IMR-90 (cell line): ENCODE measurements around the gene ROBO1. TPM values are rescaled to one million over a fixed set of nuclear protein-coding genes. Genes with fewer than 3 reads are reported as not detected.

Experiments used
- ATAC-seq: fragments of 200-7000 bp; cut with Tn5 transposase; 2 replicates; pipeline ENCODE4 v1.9.1; 2020; ENCODE audit warnings: low read depth, mild to moderate bottlenecking, moderate library complexity
- BruUV-seq: library from RNA; stranded (reverse); fragments of 400-500 nt; replicated peaks from 2 replicates; lab custom pipeline; 2021; lab: Mats Ljungman, UMichigan
- CTCF ChIA-PET: fragments of 300-600 bp; formaldehyde crosslinking; extraction: SDS; loops from one replicate; lab custom pipeline; 2021; ENCODE audit warnings: antibody characterized with exemption; lab: Yijun Ruan, JAX
- POLR2A ChIA-PET: fragments of 300-600 bp; sonication (Branson Sonifier 250); formaldehyde crosslinking; loops from one replicate; lab custom pipeline; 2022; ENCODE audit warnings: antibody characterized with exemption; ENCODE audit not compliant: unreplicated experiment; lab: Charles Lee
- DNase-seq: peaks from one replicate; pipeline ENCODE4 v3.0.0; 2013
- H2AFZ ChIP-seq: replicated peaks from 2 replicates; pipeline ENCODE3; 2013; ENCODE audit warnings: low read length, mild to moderate bottlenecking; ENCODE audit not compliant: poor library complexity
- H2AK5ac ChIP-seq: 2 replicates; pipeline ENCODE4 v1.6.1; 2013; ENCODE audit warnings: low read depth, low read length, inconsistent platforms
- H2AK9ac ChIP-seq: replicated peaks from 2 replicates; pipeline ENCODE3; 2013; ENCODE audit warnings: mild to moderate bottlenecking, low read depth, low read length, moderate library complexity; ENCODE audit not compliant: poor library complexity
- H2BK120ac ChIP-seq: 2 replicates; pipeline ENCODE4 v1.6.1; 2013; ENCODE audit warnings: low read depth, low read length, inconsistent platforms
- H2BK15ac ChIP-seq: 3 replicates; pipeline ENCODE4 v1.6.1; 2013; ENCODE audit warnings: low read depth, low read length, inconsistent platforms
- H2BK20ac ChIP-seq: 2 replicates; pipeline ENCODE4 v1.6.1; 2013; ENCODE audit warnings: low read depth, mild to moderate bottlenecking, inconsistent platforms, low read length, moderate library complexity
- H2BK5ac ChIP-seq: 2 replicates; pipeline ENCODE4 v1.6.1; 2013; ENCODE audit warnings: mild to moderate bottlenecking, low read depth, low read length, inconsistent platforms; ENCODE audit not compliant: poor library complexity, severe bottlenecking
- H3K14ac ChIP-seq: replicated peaks from 2 replicates; pipeline ENCODE4 v1.6.1; 2013; ENCODE audit warnings: low read depth, low read length, inconsistent platforms
- H3K18ac ChIP-seq: 2 replicates; pipeline ENCODE4 v1.6.1; 2013; ENCODE audit warnings: low read depth, low read length, control low read depth
- H3K23ac ChIP-seq: 2 replicates; pipeline ENCODE4 v1.6.1; 2013; ENCODE audit warnings: low read depth, low read length, inconsistent platforms
- H3K27ac ChIP-seq: 2 replicates; pipeline ENCODE4 v1.5.1; 2013; ENCODE audit warnings: mild to moderate bottlenecking, control low read depth, low read length; ENCODE audit not compliant: insufficient read depth
- H3K27me3 ChIP-seq: 2 replicates; pipeline ENCODE4 v1.6.1; 2013; ENCODE audit warnings: low read length; ENCODE audit not compliant: control insufficient read depth, insufficient read depth
- H3K36me3 ChIP-seq: 2 replicates; pipeline ENCODE4 v1.6.1; 2013; ENCODE audit warnings: low read length, mixed read lengths; ENCODE audit not compliant: control insufficient read depth, insufficient read depth
- H3K4ac ChIP-seq: 2 replicates; pipeline ENCODE4 v1.6.1; 2013; ENCODE audit warnings: low read depth, low read length, inconsistent platforms
- H3K4me1 ChIP-seq: 2 replicates; pipeline ENCODE4 v1.6.1; 2013; ENCODE audit warnings: low read length, mixed read lengths; ENCODE audit not compliant: control insufficient read depth, insufficient read depth
- H3K4me2 ChIP-seq: 2 replicates; pipeline ENCODE4 v1.6.1; 2013; ENCODE audit warnings: low read depth, mild to moderate bottlenecking, control low read depth, low read length, moderate library complexity
- H3K4me3 ChIP-seq: 2 replicates; pipeline ENCODE4 v1.5.1; 2013; ENCODE audit warnings: low read depth, mild to moderate bottlenecking, control low read depth, low read length, moderate library complexity; ENCODE audit not compliant: insufficient read depth
- H3K56ac ChIP-seq: 2 replicates; pipeline ENCODE4 v1.6.1; 2013; ENCODE audit warnings: low read length, inconsistent platforms; ENCODE audit not compliant: insufficient read depth; ENCODE audit errors: extremely low read depth
- H3K79me1 ChIP-seq, 2 experiments: 2 replicates each; pipeline ENCODE4 v1.6.1; 2013; ENCODE audit warnings: low read length in 2 of 2, inconsistent platforms in 1 of 2, low read depth in 1 of 2
- H3K9ac ChIP-seq: 2 replicates; pipeline ENCODE4 v1.6.1; 2013; ENCODE audit warnings: low read depth, low read length, control low read depth
- H3K9me1 ChIP-seq: 2 replicates; pipeline ENCODE4 v1.6.1; 2013; ENCODE audit warnings: low read length, inconsistent platforms; ENCODE audit not compliant: insufficient read depth
- H3K9me3 ChIP-seq: 2 replicates; pipeline ENCODE4 v1.6.1; 2013; ENCODE audit warnings: low read length; ENCODE audit not compliant: control insufficient read depth, insufficient read depth
- H4K20me1 ChIP-seq: 2 replicates; pipeline ENCODE4 v1.6.1; 2013; ENCODE audit warnings: low read length, inconsistent platforms; ENCODE audit not compliant: insufficient read depth
- H4K5ac ChIP-seq: 2 replicates; pipeline ENCODE4 v1.6.1; 2013; ENCODE audit warnings: mild to moderate bottlenecking, low read depth, low read length, control low read depth
- H4K8ac ChIP-seq, 2 experiments: 2 replicates each; pipeline ENCODE4 v1.6.1; 2013; ENCODE audit warnings: low read depth in 2 of 2, low read length in 2 of 2, control low read depth in 1 of 2, inconsistent platforms in 1 of 2
- H4K91ac ChIP-seq: 2 replicates; pipeline ENCODE4 v1.6.1; 2013; ENCODE audit warnings: low read depth, low read length, inconsistent platforms; ENCODE audit not compliant: insufficient read depth
- BHLHE40 ChIP-seq: fragments of 150-350 bp; IDR thresholded peaks from 2 replicates; pipeline ENCODE4 v1.6.1; 2016; ENCODE audit warnings: mild to moderate bottlenecking, low read depth, low read length
- CEBPB ChIP-seq: IDR thresholded peaks from 2 replicates; pipeline ENCODE4 v1.6.1; 2012; ENCODE audit warnings: low read depth, low read length, improper control_type of control experiment
- CHD1 ChIP-seq: IDR thresholded peaks from 2 replicates; pipeline ENCODE4 v1.6.1; 2012; ENCODE audit warnings: low read depth, low read length, improper control_type of control experiment
- FOS ChIP-seq: fragments of 150-350 bp; IDR thresholded peaks from 2 replicates; pipeline ENCODE4 v1.6.1; 2016; ENCODE audit warnings: low read depth, low read length
- MXI1 ChIP-seq: IDR thresholded peaks from 2 replicates; pipeline ENCODE4 v1.6.1; 2012; ENCODE audit warnings: low read depth, mild to moderate bottlenecking, low read length, moderate library complexity, borderline replicate concordance
- NFE2L2 ChIP-seq: fragments of 150-350 bp; IDR thresholded peaks from 2 replicates; pipeline ENCODE4 v1.6.1; 2016; ENCODE audit warnings: low read depth, mild to moderate bottlenecking, low read length
- RAD21 ChIP-seq: IDR thresholded peaks from 2 replicates; pipeline ENCODE4 v1.6.1; 2012; ENCODE audit warnings: low read length, improper control_type of control experiment
- RFX5 ChIP-seq: IDR thresholded peaks from 2 replicates; pipeline ENCODE4 v1.8.0; 2012; ENCODE audit warnings: low read depth, mild to moderate bottlenecking, low read length, moderate library complexity
- SMC3 ChIP-seq: fragments of 150-350 bp; IDR thresholded peaks from 2 replicates; pipeline ENCODE4 v1.6.1; 2016; ENCODE audit warnings: low read depth, mild to moderate bottlenecking, antibody characterized with exemption, low read length, moderate library complexity
- dilution Hi-C: fragments of 300-500 bp; cut with HindIII; formaldehyde crosslinking; loops from one replicate; pipeline ENCODE4 v1.14.3; 2018; ENCODE audit warnings: low sequenced_read_pairs; ENCODE audit not compliant: unreplicated experiment
- in situ Hi-C: fragments of 300-500 bp; cut with MboI; formaldehyde crosslinking; loops from 3 replicates; pipeline ENCODE4 v1.14.3; 2019; ENCODE audit warnings: low sequenced_read_pairs, inconsistent platforms, mixed read lengths
- intact Hi-C: fragments of 100-400 bp; cut with micrococcal nuclease; formaldehyde crosslinking; loops from 2 replicates; pipeline ENCODE4 v1.10.0; 2022
- polyA plus RNA-seq, 3 experiments: library from polyadenylated mRNA; depleted of rRNA; stranded (reverse); fragments of >200 nt; gene quantifications; 2 replicates each; pipeline ENCODE4 v1.2.3, GENCODE V29; 2012; ENCODE audit warnings: low replicate concordance in 1 of 3
- total RNA-seq: library from RNA; depleted of rRNA; stranded (reverse); fragments of >200 nt; gene quantifications from 2 replicates; pipeline ENCODE4 v1.2.3, GENCODE V29; 2012
- TF ChIP-seq, protein P1 (sequence below): fragments of 150-350 bp; IDR thresholded peaks from 2 replicates; pipeline ENCODE4 v1.6.1; 2017; ENCODE audit warnings: mild to moderate bottlenecking, antibody characterized with exemption, low read length, low read depth
- TF ChIP-seq, protein P2 (sequence below): conservative IDR thresholded peaks from 2 replicates; pipeline ENCODE4 v1.5.1; 2012; ENCODE audit warnings: mild to moderate bottlenecking, low read depth, low read length, improper control_type of control experiment

The ROBO1 gene
- total and polyA plus RNA-seq, 2 of the 4 experiments (the other 2 are of a cell fraction) = 24.1 to 53.9 TPM

- dilution Hi-C loops (no loop called here), intact Hi-C loops (no loop called here), in situ Hi-C loops (no loop called here)
- Histone ChIP-seq H3K23ac (no peak overlapping the region), H3K4me2 (no peak overlapping the region), H3K4me1 (peaks cover 5% of the 10 kb centered on the region; the same call in 1 of the 2 replicates), H4K5ac (no peak overlapping the region), H3K79me1 (peaks cover 0 to 12% of the 10 kb centered on the region in 2 experiments; a peak in 2 of 4 replicates), H3K56ac (no peak overlapping the region), H2BK15ac (no peak overlapping the region), H3K4me3 (no peak overlapping the region), H3K27me3 (no peaks in the 10 kb centered on the region), H4K91ac (no peak overlapping the region), H3K4ac (no peak overlapping the region), H3K36me3 (peaks cover 5% of the 10 kb centered on the region), H4K8ac (no peak overlapping the region), H3K18ac (no peak overlapping the region), H4K20me1 (peaks cover 5% of the 10 kb centered on the region; the same call in 1 of the 2 replicates), H2AK9ac (no peak overlapping the region), H2AFZ (no peak overlapping the region), H2BK20ac (no peak overlapping the region), H3K27ac (no peak overlapping the region), H3K9me1 (peaks cover 9% of the 10 kb centered on the region), H2AK5ac (no peak overlapping the region), H3K9me3 (no peaks in the 10 kb centered on the region), H3K14ac (no peak overlapping the region), H2BK5ac (no peak overlapping the region), H3K9ac (no peak overlapping the region), H2BK120ac (no peak overlapping the region)
- BruUV-seq = no TSS peak
- TF ChIP-seq FOS = no peak
- TF ChIP-seq BHLHE40 = no peak
- TF ChIP-seq NFE2L2 = no peak
- TF ChIP-seq, protein P1, sequence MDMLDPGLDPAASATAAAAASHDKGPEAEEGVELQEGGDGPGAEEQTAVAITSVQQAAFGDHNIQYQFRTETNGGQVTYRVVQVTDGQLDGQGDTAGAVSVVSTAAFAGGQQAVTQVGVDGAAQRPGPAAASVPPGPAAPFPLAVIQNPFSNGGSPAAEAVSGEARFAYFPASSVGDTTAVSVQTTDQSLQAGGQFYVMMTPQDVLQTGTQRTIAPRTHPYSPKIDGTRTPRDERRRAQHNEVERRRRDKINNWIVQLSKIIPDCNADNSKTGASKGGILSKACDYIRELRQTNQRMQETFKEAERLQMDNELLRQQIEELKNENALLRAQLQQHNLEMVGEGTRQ = no peak
- no peak for TF ChIP-seq CEBPB
- TF ChIP-seq SMC3 = no peak
- TF ChIP-seq, protein P2, sequence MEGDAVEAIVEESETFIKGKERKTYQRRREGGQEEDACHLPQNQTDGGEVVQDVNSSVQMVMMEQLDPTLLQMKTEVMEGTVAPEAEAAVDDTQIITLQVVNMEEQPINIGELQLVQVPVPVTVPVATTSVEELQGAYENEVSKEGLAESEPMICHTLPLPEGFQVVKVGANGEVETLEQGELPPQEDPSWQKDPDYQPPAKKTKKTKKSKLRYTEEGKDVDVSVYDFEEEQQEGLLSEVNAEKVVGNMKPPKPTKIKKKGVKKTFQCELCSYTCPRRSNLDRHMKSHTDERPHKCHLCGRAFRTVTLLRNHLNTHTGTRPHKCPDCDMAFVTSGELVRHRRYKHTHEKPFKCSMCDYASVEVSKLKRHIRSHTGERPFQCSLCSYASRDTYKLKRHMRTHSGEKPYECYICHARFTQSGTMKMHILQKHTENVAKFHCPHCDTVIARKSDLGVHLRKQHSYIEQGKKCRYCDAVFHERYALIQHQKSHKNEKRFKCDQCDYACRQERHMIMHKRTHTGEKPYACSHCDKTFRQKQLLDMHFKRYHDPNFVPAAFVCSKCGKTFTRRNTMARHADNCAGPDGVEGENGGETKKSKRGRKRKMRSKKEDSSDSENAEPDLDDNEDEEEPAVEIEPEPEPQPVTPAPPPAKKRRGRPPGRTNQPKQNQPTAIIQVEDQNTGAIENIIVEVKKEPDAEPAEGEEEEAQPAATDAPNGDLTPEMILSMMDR = no peak
- no peak for TF ChIP-seq RAD21
- no peak for TF ChIP-seq CHD1
- no peak for TF ChIP-seq RFX5
- no peak for TF ChIP-seq MXI1
- no peak for DNase-seq
- no peak for ATAC-seq
- ChIA-PET CTCF (no interaction called here), POLR2A (no interaction called here)
These were observed 830.3 kb downstream of the ROBO1 start for GRCh38 chr3:78937475-78937874.
